Hematopoietic multipotent progenitor cell treated with erythropoietin and hydrocortisone succinate and interleukin-3 and kit ligand, for 8 days (in vitro differentiated cells): ENCODE data around the gene MADCAM1.

Experiments
- DNase-seq: peaks from one replicate; pipeline ENCODE4 v3.0.0-alpha.2; 2015

Gene MADCAM1

DNA sequence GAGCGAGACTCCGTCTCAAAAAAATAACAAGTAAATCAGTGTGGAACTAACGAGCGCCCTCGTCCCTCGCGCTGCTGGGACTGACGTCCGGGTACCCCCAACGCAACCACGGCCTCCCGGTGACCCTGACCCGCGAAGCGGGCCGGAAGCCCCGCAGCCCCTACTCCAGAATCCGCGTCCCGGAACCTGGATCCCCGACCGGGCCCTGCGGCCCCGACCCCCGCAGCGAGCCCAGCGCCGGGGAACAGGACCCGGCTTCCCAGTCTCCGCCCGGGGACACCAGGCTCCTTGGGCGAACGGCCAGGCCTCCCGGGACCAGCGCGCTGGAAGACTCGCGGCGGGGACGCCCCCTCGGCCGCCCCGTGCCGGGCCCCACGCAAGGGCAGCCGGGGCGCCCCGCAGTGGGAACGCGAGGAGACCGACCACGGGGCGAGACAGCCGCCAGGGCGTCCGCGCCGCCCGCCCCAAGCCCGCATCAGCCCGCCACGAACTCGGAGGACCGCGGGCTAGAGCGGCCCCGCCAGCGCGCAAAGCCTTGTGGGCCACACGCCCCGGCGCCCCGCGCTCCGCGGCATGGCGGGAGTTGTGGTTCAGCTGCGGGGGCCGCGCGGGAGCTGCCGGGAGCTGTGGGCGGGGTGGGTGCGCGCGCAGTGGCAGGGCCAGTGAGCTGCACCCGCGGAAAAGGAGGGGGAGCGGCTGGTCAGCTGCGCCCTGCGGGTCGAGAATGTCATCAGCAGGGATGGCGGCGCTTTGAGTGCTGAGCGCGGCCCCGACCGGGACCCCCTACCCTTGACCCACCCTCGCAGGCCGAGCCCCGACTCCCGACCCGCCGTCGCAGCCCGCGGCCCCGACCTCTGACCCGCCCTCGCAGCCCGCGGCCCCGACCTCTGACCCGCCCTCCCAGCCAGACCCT lies 7.5 kb upstream of the MADCAM1 start:
- DNase-seq = peak; percentile 91

DNA sequence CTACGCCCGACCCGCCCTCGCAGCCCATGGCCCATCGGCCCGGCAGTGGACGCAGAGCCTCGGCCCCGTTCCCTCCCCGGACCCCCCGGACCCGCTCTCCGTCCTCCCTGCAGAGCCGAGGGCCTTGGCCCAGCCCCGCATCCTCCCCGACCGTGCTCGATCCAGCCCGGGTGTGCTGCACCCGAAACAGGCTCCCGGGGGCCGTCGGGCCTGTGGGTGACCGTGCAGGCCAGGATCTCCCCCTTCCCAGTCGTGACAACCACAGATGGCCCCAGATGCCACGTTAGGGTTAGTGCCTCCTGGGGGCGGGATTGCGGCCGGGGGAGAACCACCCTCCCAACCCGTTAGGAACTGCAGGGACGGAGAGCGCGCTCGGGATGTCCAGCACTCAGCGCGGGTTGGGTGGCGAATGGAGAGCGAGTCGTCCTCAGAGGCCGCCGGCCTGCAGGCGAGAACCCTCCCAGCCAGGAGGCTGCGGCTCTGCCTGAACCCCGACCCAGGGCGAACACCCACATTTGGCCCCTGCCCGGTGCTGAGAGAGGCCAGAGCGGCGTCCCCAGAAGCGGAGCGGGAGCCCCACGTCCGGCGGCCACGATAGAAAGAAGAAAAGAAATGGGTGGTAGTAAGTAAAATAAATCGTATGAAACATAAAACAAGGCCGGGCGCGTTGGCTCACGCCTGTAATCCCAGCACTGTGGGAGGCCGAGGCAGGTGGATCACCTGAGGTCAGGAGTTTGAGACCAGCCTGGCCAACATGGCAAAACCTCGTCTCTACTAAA lies 6.7 kb upstream of the MADCAM1 start:
- peak; percentile 41 for DNase-seq

DNA sequence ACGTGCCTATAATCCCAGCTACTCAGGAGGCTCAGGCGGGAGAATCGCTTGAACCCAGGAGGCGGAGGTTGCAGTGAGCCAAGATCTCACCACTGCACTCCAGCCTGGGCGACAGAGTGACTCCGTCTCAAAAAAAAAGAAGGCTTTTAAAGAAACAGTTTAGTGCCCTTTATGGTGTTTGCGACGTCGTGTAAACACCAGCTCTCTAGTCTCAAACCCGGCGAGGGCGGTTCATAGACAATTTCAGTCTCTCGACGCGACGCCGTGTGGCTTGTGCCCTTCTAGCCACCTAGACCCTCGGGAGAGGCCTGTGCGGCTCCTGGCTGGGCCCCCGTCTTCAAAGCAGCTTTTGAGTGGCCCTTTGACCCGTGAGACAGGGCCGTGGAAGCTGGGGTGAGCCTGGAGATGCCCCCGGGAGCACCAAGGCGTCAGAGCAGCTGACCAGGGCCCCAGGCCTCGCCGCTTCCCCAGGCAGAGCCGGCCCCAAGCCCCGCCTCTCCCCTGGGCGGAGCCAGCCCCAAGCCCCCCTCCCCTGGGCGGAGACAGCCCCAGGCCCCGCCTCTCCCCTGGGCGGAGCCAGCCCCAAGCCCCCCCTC lies 5.0 kb upstream of the MADCAM1 start:
- no peak for DNase-seq

DNA sequence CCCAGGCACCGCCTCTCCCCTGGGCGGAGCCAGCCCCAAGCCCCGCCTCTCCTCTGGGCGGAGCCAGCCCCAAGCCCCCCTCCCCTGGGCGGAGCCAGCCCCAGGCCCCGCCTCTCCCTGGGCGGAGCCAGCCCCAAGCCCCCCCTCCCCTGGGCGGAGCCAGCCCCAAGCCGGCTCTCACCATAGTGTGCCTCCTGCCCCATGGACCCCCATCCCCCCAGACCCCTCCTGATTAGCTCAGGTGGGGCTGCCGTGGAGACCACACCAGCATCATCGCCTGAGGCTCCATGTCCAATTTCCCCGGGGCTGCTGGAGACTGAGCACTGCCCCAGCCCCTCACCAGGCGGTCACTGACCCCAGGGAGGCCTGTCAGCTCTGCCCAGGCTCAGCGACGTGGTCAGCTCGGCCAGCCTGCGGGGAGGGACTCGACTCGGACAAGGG lies 4.2 kb upstream of the MADCAM1 start:
- DNase-seq = no peak

DNA sequence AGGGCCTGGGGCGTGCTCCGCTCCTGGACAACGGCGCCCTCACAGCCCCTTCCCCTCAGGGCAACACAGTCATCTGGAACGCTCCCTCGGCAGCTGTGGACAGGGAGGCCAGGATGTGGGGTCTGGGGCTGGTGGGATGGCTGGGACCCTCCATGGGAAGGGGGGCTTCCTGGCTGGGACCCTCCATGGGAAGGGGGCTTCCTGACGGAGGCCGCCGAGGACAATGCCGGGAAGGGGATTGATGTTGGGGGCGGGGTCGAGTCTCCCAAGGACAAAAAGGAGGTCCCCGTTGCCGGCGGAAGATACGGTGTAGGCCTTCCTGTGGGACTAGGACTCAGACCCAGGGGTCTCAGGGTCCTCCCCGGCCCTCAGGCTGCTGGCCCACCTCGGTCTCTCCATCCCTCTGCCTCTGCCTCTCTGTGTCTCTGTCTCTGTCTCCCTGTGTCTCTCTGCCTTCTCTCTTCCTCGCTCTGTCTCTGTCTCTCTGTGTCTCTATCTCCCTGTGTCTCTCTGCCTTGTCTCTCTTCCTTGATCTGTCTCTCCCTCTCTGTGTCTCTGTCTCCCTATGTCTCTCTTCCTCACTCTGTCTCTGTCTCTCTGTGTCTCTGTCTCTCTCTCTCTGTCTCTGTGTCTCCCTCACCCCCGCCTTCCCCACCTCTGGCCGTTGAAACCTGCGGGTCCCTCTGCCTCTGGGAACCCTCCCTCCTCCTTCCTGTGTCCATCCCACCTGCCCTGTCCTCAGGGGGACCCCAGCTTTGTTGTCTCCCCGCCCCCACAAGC lies 2.7 kb upstream of the MADCAM1 start:
- DNase-seq = no peak

DNA sequence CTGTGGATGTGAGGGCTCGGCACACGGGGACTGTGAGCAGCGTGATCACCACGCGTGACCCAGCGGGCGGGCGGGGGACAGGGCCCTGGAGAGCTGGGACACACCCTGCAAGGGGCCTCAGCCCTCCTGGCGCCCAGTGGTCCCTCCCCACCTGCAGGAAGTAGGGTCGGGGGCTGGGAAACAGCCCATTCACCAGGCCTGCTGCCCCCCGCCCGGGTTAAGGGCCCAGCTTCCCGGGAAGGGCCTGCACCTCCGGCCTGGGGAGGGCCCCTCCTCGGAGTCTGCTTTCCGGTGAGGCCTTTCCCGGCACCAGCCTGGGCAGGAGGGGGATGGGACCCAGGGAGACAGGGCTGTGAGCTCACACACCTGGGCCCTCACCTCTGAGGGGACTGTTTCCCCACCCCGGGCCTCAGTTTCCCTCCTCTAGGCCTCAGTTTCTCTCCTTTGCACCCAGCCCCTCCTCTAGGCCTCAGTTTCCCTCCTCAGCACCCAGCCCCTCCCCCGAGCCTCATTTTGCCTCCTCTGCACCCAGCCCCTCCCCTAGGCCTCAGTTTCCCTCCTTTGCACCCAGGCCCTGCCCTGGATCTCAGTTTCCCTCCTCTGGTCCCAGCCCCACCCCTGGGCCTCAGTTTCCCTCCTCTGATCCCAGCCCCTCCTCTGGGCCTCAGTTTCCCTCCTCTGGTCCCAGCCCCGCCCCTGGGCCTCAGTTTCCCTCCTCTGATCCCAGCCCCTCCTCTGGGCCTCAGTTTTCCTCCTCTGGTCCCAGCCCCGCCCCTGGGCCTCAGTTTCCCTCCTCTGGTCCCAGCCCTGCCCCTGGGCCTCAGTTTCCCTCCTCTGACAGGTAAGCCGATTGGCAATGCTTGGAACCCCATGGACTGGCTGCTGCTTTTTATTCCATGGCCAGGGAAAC lies 1.9 kb upstream of the MADCAM1 start:
- no peak for DNase-seq

DNA sequence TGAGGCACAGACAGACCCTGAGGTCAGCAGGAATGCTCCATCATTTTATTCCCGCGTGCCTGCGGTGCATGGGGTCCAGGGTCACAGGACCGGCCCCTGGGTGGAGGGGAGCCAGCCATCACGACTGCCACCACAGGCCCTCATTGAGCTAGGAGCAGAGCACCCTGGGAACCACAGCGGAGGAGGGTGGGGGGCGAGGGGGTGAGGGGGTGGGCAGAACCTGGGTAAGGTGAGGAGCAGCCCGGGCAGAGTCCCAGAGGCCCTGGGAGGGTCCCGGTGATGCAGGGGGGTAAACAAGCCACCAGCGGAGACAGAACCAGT lies 1.2 kb upstream of the MADCAM1 start:
- no peak for DNase-seq

DNA sequence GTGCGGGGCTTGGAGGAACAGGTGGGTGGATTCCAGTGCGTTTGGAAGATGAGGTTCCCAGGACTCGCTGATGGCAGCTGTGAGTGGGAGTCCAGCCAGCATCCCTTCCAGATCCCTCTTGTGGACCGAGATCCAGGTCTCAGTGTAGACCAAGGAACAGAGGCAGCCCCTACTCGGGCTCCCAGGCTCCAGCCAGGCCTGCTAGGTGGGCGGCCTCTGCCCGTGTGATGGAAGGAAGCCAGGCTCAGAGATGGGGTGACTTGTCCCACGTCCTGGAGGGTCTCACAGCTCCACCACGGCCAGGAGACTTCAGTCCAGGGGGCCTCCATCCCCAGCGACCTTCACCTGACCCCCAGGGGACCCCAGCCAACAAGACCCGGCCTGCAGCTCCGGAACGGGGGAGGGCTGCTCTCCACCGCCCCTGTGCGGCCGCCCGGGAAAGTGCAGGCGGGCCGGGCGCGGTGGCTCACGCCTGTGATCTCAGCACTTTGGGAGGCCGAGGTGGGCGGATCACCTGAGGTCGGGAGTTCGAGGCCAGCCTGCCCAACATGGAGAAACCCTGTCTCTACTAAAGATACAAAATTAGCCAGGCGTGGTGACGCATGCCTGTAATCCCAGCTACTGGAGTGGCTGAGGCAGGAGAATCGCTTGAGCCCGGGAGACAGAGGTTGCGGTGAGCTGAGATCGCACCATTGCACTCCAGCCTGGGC lies 729 bp upstream of the MADCAM1 start:
- DNase-seq = peak; percentile 41

DNA sequence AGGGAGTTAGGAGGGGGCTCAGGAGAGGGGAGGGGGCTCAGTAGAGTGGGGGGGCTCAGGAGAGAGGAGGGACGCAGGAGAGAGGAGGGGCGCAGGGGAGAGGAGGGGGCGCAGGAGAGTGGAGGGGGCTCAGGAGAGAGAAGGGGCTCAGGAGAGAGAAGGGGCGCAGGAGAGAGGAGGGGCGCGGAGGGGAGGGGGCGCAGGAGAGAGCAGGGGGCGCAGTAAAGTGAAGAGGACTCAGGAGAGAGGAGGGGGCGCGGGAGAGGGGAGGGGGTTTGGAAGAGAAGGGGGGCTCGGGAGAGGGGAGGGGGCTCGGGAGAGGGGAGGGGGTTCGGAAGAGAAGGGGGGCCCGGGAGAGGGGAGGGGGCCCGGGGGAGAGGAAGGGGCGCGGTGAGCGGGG lies 700 bp downstream of the MADCAM1 start:
- DNase-seq = no peak

DNA sequence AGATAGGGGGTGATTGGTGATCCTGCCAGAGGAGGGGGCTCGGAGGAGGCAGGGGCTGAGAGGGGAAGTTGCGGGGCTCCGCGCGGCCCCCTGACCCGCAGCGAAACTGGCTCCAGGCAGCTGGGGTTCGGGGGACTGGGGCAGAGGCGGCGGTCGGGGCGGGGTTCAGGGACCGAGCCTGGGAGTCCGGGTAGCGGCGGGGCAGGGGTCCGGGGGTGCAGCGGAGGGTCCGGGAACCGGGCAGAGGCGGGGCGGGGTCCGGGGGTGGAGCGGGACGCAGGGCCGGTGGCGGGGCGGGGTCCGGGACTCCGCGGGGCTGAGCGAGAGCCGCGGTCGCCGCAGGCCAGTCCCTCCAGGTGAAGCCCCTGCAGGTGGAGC lies 1.2 kb downstream of the MADCAM1 start:
- no peak for DNase-seq

DNA sequence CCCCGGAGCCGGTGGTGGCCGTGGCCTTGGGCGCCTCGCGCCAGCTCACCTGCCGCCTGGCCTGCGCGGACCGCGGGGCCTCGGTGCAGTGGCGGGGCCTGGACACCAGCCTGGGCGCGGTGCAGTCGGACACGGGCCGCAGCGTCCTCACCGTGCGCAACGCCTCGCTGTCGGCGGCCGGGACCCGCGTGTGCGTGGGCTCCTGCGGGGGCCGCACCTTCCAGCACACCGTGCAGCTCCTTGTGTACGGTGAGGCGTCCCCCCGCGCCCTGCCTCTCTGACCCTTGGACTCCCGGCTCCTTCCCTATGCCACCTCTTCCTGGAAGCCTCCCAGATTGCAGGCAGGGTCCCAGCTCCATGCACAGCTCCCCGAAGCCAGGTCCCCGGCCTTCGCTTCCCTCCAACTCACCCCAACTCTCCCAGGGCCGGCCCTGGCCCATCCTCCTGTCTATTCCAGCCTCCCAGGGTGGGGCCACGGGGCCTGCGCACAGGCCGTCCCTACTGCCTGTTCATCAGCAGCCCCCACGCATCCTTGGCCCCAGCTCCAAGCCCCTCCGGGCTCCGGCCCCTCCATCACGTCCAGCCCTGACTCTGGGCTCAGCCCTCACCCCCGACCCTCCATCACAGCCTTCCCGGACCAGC lies 1.7 kb downstream of the MADCAM1 start:
- no peak for DNase-seq

DNA sequence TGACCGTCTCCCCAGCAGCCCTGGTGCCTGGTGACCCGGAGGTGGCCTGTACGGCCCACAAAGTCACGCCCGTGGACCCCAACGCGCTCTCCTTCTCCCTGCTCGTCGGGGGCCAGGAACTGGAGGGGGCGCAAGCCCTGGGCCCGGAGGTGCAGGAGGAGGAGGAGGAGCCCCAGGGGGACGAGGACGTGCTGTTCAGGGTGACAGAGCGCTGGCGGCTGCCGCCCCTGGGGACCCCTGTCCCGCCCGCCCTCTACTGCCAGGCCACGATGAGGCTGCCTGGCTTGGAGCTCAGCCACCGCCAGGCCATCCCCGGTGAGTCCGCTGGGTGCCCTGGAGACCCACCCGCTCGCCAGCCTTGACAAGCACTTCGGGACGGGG lies 2.2 kb downstream of the MADCAM1 start:
- no peak for DNase-seq

DNA sequence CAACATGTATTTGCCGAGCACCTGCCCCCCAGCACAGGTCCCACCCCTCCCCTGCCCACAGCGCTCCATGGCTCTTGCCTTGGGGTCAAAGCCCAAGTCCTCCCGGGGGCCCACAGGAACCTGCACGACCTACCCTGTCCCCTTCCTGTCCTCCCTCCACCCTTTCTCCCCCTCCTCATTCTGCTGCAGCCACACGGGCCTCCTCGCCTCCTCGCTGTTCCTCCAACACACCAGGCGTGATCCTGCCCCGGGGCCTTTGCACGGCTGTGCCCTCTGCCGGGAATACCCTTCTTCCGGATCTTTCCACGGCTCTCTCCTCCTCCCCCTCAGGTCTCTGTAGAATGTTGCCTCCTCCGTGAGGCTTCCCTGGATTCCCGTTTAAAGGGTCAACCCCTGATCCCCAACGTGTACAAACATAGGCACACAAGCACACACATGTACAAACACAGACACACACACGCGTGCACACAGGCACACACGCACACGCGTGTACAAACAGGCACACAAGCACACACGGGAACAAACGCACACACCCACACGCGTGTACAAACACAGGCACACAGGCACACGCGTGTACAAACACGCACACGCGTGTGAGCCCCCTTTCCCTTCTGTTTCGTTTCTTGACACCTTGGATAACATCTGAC lies 2.8 kb downstream of the MADCAM1 start:
- no peak for DNase-seq

DNA sequence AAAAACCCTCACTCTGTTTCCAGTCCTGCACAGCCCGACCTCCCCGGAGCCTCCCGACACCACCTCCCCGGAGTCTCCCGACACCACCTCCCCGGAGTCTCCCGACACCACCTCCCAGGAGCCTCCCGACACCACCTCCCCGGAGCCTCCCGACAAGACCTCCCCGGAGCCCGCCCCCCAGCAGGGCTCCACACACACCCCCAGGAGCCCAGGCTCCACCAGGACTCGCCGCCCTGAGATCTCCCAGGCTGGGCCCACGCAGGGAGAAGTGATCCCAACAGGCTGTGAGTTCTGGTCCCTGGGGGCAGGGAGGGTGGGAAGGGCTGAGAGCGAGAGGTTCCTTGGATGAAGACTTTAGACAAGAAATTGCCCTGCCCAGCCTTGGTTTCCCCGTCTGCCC lies 5.4 kb downstream of the MADCAM1 start:
- no peak for DNase-seq

DNA sequence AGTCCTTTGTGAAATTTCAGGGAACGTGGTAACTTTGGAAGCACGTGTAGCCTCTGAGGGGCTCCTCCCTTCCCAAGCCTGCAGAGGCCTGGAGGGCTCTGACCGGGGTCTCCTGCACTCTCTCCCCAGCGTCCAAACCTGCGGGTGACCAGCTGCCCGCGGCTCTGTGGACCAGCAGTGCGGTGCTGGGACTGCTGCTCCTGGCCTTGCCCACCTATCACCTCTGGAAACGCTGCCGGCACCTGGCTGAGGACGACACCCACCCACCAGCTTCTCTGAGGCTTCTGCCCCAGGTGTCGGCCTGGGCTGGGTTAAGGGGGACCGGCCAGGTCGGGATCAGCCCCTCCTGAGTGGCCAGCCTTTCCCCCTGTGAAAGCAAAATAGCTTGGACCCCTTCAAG lies 8.3 kb downstream of the MADCAM1 start:
- no peak for DNase-seq

DNA sequence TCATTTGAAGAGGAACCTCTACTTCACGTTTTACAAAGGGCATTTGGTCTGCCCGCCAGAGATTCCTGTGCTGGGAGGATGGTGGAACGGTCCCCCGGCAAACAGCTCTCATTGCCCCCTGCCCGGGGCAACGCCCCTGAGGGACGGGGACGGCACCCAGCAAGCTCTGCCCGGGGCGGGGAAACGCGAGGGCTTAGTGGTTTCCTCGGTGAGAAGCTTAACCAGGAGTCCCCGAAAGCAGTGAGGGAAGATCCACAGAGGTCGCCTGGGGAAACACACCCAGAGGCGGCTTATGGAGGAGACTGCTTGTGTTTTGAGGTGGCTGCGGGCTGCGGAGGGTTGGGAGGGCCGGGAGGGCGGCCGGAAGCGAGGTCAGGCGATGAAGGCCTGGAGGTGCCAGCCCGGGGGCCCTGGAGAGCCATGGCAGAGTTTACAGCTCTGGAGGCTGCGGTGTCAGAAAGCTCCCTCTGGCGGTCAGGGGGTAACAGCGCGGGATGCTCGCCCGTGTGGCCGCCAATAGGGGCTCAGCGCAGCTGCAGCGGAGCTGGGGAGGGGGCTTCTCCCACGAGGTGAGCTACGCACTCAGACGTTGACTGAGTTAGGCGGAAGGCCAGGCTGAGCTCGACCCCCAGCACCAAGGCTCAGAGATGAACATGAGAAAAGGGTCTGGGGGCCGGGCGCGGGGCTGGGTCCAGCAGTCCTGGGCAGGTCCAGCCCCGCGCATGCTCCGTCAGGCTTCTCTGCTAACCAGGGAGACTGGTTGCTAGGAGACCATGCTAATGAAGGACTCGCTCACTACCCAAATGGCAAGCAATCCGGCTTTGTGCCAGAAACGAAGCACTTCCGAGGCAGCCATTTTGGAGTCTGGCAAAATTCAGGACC lies 10.4 kb downstream of the MADCAM1 start:
- peak; percentile 100 for DNase-seq

DNA sequence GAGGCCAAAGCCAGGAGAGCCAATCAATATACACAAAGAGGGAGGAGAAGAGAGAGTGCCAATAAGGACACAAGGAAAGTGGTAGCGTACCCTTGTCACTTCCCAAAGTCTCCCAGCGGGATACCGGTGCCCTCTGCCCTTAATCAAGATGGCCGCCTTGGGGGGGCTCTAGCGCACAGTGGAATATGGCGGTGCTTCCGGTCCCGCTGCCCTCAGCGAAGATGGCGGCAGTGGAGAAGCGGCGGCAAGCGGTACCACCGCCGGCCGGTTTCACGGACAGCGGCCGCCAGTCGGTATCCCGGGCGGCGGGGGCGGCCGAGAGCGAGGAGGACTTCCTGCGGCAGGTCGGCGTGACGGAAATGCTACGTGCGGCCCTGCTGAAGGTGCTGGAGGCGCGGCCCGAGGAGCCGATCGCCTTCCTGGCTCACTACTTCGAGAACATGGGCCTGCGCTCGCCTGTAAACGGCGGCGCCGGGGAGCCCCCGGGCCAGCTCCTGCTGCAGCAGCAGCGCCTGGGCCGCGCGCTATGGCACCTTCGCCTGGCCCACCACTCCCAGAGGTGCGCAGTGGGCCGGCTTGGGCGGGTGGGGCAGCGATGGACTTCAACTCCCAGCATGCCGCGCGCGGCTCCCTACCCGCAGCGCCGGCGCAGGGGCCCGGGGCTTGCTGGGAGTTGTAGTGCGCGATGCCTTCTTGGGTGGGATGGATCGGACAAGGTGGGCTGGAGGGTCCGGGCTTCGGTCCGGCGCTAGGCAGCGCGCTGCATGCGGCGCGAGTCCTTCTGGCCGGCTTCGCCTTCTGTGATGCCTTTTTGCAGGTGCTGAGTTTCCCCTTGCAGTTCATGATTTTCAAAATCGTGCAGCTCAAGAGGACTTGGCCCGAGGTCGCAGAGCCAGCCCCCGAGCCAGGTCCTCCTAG lies 11.3 kb downstream of the MADCAM1 start, which contains the start of gene TPGS1:
TSS of gene TPGS1 (plus strand) at position 212 of the 918 bp plus-strand sequence. CDS start at position 222, 10 bp downstream.
- DNase-seq = peak; percentile 80
